CD4-positive, alpha-beta memory T cell (primary cell): ENCODE results near the gene NR4A2. TPM values are rescaled to one million over a fixed set of nuclear protein-coding genes. Genes with fewer than 3 reads are reported as not detected.
"Not testable (repeated sequence)": the region's sequence is repeated elsewhere in the genome, so short reads cannot be mapped to it uniquely, and the experiment has no call there.

ENCODE experiments used
- CTCF ChIA-PET: fragments of 350-600 bp; sonication (Branson Sonifier 250); formaldehyde crosslinking; loops from one replicate; lab custom pipeline; 2021; ENCODE audit warnings: inconsistent platforms; ENCODE audit not compliant: partially characterized antibody; lab: Charles Lee
- POLR2A ChIA-PET: fragments of 350-600 bp; sonication (Branson Sonifier 250); formaldehyde crosslinking; loops from one replicate; lab custom pipeline; 2021; ENCODE audit not compliant: partially characterized antibody; lab: Charles Lee
- DNase-seq, 5 donors: peaks; one replicate each; pipeline versions ENCODE4 v3.0.0 to v3.0.0-alpha.2; 2020 to 2022; ENCODE audit warnings: mixed read lengths in 1 of 5
- H3K27ac ChIP-seq: one replicate; pipeline ENCODE4 v1.7.0; 2013; ENCODE audit warnings: low read depth, low read length
- H3K27me3 ChIP-seq: 2 replicates; pipeline ENCODE4 v1.7.0; 2013; ENCODE audit warnings: mild to moderate bottlenecking, low read length, moderate library complexity; ENCODE audit not compliant: insufficient read depth
- H3K36me3 ChIP-seq: 2 replicates; pipeline ENCODE4 v1.7.0; 2013; ENCODE audit warnings: mild to moderate bottlenecking, low read length, moderate library complexity; ENCODE audit not compliant: insufficient read depth
- H3K4me1 ChIP-seq: 2 replicates; pipeline ENCODE4 v1.7.0; 2013; ENCODE audit warnings: mild to moderate bottlenecking, low read length, moderate library complexity; ENCODE audit not compliant: insufficient read depth
- H3K4me3 ChIP-seq, 2 donors: one replicate each; pipeline ENCODE4 v1.7.0; 2013; ENCODE audit warnings: low read length in 2 of 2, mild to moderate bottlenecking in 1 of 2
- H3K9me3 ChIP-seq, 2 donors: one replicate each; pipeline ENCODE4 v1.7.0; 2013; ENCODE audit warnings: low read length in 2 of 2, control low read depth in 1 of 2; ENCODE audit not compliant: control insufficient read depth in 1 of 2
- H3K27ac Mint-ChIP-seq, 7 donors: one replicate each; pipeline ENCODE4 v1.8.0; 2020 to 2021; ENCODE audit warnings: mixed read lengths in 7 of 7, mild to moderate bottlenecking in 6 of 7, inconsistent platforms in 3 of 7, moderate library complexity in 3 of 7
- H3K27me3 Mint-ChIP-seq, 2 donors: one replicate each; pipeline ENCODE4 v1.8.0; 2020 to 2021; ENCODE audit warnings: mixed read lengths in 2 of 2
- H3K36me3 Mint-ChIP-seq, 2 donors: one replicate each; pipeline ENCODE4 v1.8.0; 2020 to 2021; ENCODE audit warnings: mixed read lengths in 2 of 2, inconsistent platforms in 1 of 2, mild to moderate bottlenecking in 1 of 2
- H3K4me1 Mint-ChIP-seq, 4 donors: one replicate each; pipeline ENCODE4 v1.8.0; 2020 to 2021; ENCODE audit warnings: mixed read lengths in 4 of 4, mild to moderate bottlenecking in 1 of 4
- H3K4me3 Mint-ChIP-seq, 8 donors: one replicate each; pipeline ENCODE4 v1.8.0; 2020 to 2021; ENCODE audit warnings: mixed read lengths in 8 of 8, mild to moderate bottlenecking in 7 of 8, moderate library complexity in 6 of 8, inconsistent platforms in 3 of 8
- H3K9me3 Mint-ChIP-seq, 8 donors: one replicate each; pipeline ENCODE4 v1.8.0; 2020 to 2021; ENCODE audit warnings: mixed read lengths in 8 of 8, mild to moderate bottlenecking in 5 of 8, inconsistent platforms in 3 of 8, moderate library complexity in 1 of 8
- intact Hi-C: fragments of 100-400 bp; cut with micrococcal nuclease; formaldehyde crosslinking; loops from one replicate; pipeline ENCODE4 v1.15.1; 2023
- polyA plus RNA-seq, 2 donors: library from polyadenylated mRNA; unstranded; fragments of 300-500 nt; fragmentation: Illumina TruSeq; gene quantifications; one replicate each; pipeline ENCODE4 v1.2.3, GENCODE V29; 2021
- total RNA-seq, 2 experiments: library from RNA; stranded (reverse); gene quantifications; one replicate each; pipeline ENCODE4 v1.2.3, GENCODE V29; 2021

The NR4A2 gene
- total and polyA plus RNA-seq, 4 experiments from 2014 or later, result 2.1 to 18.3 (median 5.8) TPM

DNA sequence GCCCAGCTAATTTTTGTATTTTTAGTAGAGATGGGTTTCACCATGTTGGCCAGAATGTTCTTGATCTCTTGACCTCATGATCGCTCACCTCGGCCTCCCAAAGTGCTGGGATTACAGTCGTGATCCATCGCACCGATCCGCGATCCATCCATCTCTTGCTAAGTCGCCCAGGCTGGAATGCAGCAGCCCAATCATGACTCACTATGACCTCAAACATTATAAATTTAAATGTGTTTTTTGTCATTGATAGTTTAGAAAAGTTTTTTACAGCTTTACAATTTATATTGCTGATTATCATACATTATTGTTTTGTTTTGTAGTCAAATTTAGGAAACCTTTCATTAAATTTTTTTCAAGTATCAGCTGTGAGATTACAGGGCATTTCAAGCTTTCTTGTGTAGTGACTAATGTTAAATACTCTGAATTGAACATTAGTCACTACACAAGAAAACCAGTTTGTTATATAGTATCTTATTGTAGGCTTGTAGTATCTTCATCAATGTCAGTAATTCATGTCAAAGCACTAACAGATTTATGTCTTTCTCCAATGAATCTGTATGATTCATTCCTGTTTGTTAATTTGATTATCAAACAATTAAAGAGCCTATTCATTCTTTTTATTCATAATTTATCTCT is 37.5 kb downstream of the NR4A2 start:
- H3K36me3 ChIP-seq, result no peaks in the 10 kb centered on the region
- Mint-ChIP-seq H3K27me3 (peaks cover 9 to 12% of the 10 kb centered on the region in 2 donors), H3K4me3 (no peak overlapping the region), H3K27ac (no peak overlapping the region), H3K36me3 (peaks cover 0 to 3% of the 10 kb centered on the region in 2 donors), H3K9me3 (peaks cover 2 to 9% (median 5%) of the 10 kb centered on the region in 8 donors), H3K4me1 (no peaks in the 10 kb centered on the region)
- H3K9me3 ChIP-seq, result no peaks in the 10 kb centered on the region
- CTCF ChIA-PET, result no interaction called here
- intact Hi-C loops, result no loop called here
- no peak for DNase-seq
- no peaks in the 10 kb centered on the region for H3K4me1 ChIP-seq
- H3K27ac ChIP-seq, result no peak overlapping the region
- no peaks in the 10 kb centered on the region for H3K27me3 ChIP-seq
- H3K4me3 ChIP-seq, result no peak overlapping the region
- POLR2A ChIA-PET, result no interaction called here

DNA sequence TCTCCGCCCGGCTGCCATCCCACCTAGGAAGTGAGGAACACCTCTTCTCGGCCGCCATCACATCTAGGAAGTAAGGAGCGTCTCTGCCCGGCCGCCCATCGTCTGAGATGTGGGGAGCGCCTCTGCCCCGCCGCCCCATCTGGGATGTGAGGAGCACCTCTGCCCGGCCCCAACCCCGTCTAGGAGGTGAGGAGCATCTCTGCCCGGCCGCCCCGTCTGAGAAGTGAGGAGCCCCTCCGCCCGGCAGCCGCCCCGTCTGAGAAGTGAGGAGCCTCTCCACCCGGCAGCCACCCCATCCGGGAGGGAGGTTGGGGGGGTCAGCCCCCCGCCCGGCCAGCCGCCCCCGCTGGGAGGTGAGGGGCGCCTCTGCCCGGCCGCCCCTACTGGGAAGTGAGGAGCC is 39.1 kb downstream of the NR4A2 start:
- CTCF ChIA-PET, H3K4me1 ChIP-seq, DNase-seq, H3K27ac Mint-ChIP-seq, H3K36me3 Mint-ChIP-seq, H3K4me1 Mint-ChIP-seq, H3K9me3 ChIP-seq, H3K36me3 ChIP-seq, POLR2A ChIA-PET, H3K27me3 Mint-ChIP-seq, H3K27ac ChIP-seq, H3K9me3 Mint-ChIP-seq, H3K4me3 ChIP-seq, intact Hi-C loops, H3K4me3 Mint-ChIP-seq, H3K27me3 ChIP-seq: not testable (repeated sequence)

DNA sequence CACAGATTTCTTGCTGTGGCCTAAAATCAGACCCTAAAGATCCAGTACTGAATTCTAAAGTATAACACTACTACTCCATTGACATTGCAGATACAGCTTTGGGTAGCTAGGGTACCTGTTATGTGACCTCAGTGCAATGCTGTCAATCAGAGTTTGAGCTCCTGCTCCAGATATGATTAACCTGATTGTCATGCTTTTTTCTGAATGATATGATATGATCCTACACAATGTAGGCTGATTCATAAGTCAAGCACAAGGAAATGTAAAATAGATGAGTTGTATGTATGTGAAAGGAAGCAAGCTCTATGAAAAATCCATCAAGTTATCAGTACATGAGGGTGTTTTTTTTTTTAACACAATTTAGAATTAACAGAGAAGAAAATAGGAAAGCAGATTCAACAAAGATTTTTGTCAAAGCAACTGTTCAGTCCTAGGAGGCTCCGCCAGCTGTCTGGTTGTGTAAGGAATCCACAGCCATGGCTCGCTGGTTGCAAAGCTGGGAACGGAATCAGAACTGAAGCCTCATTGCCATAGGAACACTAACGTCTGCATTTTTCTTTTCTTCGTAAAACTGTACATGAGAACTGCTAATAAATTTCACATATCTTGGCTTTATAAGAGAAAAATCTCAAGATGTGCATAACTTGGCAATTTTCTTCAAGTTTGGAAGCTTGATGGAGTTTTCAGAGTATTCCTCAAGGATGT is 52.9 kb downstream of the NR4A2 start:
- H3K27ac ChIP-seq, result no peak overlapping the region
- peaks cover 18 to 23% of the 10 kb centered on the region in 2 donors for H3K27me3 Mint-ChIP-seq
- intact Hi-C loops, result no loop called here
- DNase-seq, result no peak
- no peaks in the 10 kb centered on the region for H3K9me3 ChIP-seq
- H3K27me3 ChIP-seq, result no peaks in the 10 kb centered on the region
- H3K36me3 Mint-ChIP-seq, result no peaks in the 10 kb centered on the region
- no peaks in the 10 kb centered on the region for H3K9me3 Mint-ChIP-seq
- no peak overlapping the region for H3K4me3 ChIP-seq
- H3K27ac Mint-ChIP-seq, result no peak overlapping the region
- CTCF ChIA-PET, result no interaction called here
- no peaks in the 10 kb centered on the region for H3K36me3 ChIP-seq
- H3K4me1 Mint-ChIP-seq, result no peaks in the 10 kb centered on the region
- no peaks in the 10 kb centered on the region for H3K4me1 ChIP-seq
- H3K4me3 Mint-ChIP-seq, result no peak overlapping the region
- POLR2A ChIA-PET, result no interaction called here

Other genes with a start within 250 kb of the NR4A2 start
- gene GPD2, start 103.7 kb upstream of the NR4A2 start, total RNA-seq, result 10 to 100 TPM; 12.2 to 13.1 TPM
- 1 to 10 TPM; 3.5 to 7.8 TPM for gene GPD2, start 103.7 kb upstream of the NR4A2 start, polyA plus RNA-seq